Measurements from ENCODE around the gene BCL2L1.
A peak's percentile ranks its signal among the peaks of the same experiment; 100 is the strongest.
"Not testable (repeated sequence)": the region's sequence is repeated elsewhere in the genome, so short reads cannot be mapped to it uniquely, and the experiment has no call there.

The BCL2L1 gene

DNA sequence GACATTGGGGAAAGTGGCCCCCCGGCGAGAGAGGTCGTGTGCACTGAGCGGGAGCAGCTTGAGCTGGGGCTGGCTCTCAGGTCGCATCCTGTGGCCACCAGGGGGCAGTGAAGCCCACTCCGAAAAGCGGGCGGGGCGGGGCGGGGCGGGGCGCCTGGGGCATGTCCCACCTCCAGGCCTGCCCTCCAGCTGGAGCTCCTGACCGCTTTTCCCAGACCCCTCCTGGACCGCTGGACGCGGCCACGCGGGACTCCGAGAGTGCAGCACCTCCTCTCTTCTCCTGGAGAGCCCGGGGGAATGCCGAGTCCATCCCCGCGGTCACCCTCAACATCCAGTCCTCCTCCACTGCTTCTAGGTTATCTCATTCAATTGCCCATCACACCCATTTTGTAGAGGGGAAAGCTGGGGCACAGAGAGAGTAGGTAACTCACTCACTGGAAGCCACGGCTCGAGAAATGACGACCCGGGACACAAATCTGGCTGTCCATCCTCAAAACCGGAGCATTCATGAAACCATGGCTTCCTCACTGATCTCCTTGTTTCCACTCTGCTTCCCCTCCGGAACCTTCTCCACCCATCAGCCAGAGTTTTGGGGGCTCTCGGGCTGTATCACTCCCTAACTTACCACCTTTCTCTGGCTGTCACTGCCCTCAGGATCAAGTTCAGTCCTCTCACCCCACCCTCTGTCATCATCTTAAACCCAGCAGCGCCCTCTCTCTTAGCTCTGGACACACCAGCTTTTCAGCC, 60.9 kb downstream of the BCL2L1 start:
- DNase-seq (ENCODE audit: low read depth in 4 of 4, low spot score in 1 of 4) = peak; percentile 60 to 68 (median 65)

DNA sequence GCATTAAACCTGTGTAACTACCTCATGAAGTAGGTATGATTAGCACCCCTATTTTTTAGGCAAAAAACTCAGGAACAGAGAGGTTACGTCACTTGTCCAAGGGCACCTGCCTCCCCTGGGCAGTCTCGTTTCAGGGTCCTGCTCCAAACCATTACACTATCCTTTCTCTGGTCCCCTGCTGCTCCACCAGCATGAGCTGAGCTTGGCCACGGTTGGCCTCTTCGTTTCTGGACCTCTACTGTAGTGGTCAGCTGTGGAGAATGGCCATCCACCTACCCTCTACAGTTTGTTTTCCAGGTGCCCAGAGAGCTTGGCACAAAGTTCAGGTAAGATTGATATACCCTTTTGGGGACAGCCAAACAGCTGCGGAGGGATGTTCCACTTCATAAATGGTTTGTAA, 68.1 kb downstream of the BCL2L1 start:
- DNase-seq (ENCODE audit: low read depth in 4 of 4, low spot score in 1 of 4) = no peak

DNA sequence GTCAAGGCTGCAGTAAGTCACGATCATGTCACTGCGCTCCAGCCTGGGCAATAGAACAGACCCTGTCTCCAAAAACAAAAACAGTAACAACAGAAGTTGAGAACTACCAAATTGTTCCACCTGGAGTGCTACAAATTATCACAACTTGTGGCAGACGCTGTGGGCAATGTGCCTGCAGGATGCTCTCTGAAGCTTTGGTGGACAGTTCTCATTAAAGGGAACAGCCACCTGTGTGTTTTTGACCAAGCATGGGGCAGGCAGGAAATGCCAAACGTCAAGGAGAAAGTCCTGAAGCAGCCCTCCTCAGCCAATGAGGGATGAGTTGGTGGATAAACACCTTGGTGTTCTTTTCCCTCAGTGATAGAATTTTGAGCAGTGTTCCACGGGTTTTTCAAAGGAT, 69.1 kb downstream of the BCL2L1 start:
- DNase-seq (ENCODE audit: low read depth in 4 of 4, low spot score in 1 of 4) = no peak

DNA sequence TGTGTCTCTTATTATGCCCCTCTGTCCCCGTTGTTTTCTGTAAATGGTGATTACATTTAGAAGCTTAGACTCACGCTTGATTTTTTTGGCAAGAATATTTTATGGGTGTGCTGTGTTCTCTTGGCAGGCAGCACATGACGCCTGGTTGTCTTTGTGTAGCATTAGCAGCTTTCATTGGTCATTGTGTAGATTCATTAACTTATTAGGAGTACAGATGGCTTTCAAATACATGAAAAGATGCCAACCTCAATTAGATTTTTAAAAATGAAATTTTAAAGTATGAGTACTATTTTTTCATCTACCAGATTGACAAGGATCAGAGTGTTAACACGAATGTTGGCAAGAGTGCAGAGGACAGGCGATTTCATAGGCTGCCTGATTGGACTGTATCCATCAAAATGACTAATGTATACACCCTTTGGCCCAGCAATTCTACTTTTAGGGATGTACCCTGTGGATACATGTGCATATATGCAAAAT, 69.7 kb downstream of the BCL2L1 start:
- DNase-seq (ENCODE audit: low read depth in 4 of 4, low spot score in 1 of 4) = no peak

DNA sequence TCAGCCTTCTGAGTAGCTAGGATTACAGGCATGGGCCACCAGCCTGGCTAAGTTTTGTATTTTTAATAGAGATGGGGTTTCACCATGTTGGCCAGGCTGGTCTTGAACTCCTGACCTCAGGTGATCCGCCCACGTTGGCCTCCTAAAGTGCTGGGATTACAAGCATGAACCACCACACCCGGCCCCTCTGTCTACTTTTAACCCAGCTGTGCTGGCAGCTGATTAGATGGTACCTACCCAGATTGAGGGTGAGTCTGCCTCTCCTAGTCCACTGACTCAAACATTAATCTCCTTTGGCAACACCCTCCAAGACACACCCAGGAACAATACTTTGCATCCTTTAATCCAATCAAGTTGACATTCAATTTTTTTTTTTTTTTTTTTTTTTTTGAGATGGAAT, 74.6 kb downstream of the BCL2L1 start:
- not testable (repeated sequence) for DNase-seq (ENCODE audit: low read depth in 4 of 4, low spot score in 1 of 4)

DNA sequence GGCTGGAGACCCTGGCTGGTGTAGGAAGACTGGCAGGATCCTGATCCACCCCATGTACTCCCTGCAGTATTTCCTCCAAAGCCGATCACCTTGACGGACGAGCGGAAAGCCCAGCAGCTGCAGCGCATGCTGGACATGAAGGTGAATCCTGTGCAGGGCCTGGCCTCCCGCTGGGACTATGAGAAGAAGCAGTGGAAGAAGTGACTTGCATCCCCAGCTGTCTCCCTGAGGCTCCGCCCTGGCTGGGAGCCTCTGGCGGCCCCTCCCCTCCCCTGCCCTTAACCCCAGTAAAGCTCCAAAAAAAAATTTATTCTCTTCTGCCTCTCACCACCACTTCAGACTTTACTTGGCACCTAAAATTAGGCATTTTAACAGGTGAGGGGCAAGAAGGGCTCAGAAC, 78.0 kb downstream of the BCL2L1 start:
- no peak for DNase-seq (ENCODE audit: low read depth in 4 of 4, low spot score in 1 of 4)

DNA sequence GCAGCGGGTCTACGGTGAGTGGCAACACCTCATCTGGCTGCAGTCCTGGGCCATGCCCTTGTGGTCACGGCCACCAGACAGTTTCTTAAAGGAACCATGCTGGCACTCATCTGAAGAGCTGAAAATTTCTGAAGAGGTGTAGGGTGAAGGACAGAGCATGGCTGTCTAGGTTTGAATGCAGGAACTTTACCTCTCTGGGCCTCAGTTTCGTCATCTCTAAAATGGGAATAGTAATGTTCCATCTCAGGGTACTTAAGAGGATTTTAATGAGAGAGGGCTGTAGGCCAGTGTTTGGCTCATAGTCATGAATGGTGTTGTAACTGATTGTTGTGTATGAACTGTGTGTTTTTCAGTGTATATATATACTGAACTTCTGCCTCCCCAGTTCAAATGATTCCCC, 79.1 kb downstream of the BCL2L1 start:
- no peak for DNase-seq (ENCODE audit: low read depth in 4 of 4, low spot score in 1 of 4)

DNA sequence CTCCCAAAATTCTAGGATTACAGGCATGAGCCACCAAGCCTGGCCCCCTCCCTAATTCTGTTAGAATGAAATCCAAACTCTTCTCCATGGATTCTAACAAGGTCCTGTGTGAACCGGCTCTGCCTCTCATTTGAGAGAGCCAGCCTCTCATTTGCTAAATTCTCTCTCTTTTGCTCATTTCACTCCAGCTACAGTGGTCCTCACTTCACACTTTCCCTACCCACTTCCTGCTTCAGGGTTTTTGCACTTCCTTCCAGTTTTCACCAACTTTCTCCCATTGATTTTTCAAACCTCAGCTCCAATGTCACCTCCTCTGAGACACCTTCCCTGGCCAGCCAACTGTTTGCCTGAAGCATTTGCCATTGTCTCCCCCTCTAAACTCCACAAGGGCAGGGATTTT, 79.8 kb downstream of the BCL2L1 start:
- no peak for DNase-seq (ENCODE audit: low read depth in 4 of 4, low spot score in 1 of 4)

DNA sequence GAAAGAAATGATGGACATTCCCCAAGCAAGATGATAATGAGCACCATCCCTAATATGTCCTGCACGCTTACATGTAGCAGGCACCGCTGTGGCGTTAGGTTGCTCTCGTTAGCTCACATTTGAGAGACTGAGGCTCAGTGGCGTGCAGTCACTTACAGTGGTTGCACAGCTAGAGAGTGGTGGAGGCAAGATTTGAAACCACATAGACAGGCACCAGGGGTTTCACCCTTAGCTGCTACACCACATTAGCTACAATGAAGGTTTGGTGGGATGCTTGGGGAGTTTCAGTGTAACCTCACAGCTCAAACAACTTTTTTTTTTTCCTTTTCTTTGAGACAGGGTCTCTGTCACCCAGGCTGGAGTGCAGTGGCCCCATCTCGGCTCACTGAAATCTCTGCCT, 81.3 kb downstream of the BCL2L1 start:
- no peak for DNase-seq (ENCODE audit: low read depth in 4 of 4, low spot score in 1 of 4)

DNA sequence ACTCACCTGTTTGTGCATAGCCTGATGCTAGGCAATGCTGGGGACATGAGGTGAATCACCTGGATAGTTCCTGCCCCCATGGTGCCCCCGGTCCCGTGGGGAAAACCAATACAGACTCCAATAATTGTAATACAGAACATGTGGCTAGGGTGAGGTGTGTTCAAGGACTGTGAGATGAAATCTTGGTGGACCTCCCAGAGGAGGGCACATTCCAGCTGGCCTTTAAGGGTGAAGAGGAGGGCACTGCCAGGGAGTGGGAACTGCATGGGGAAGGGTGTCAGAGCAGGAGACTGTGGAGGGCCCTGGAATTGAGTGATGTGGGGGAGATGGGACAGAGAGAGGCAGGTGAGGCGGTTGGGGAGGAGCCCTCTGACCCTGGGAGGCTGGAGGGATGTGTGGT, 82.4 kb downstream of the BCL2L1 start:
- DNase-seq (ENCODE audit: low read depth in 4 of 4, low spot score in 1 of 4) = no peak

DNA sequence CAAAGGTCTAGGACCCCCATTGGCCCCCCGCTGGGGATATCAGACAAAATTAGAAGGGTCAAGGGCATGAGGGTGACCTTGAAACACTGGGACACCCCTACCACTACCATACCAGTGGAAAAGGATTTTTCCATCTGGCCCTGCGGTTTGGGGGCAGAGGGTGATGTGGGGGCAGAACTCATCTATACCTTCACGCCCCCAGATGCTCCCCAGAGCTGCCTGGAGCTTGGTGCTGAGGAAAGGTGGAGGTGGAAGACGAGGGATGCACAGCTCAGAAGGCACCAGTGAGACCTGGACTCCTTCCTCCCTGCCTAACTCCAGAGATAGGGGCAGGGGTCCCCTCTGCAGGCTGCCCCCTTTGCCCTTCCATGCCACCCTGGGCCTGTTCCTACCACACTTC, 83.9 kb downstream of the BCL2L1 start:
- no peak for DNase-seq (ENCODE audit: low read depth in 4 of 4, low spot score in 1 of 4)

DNA sequence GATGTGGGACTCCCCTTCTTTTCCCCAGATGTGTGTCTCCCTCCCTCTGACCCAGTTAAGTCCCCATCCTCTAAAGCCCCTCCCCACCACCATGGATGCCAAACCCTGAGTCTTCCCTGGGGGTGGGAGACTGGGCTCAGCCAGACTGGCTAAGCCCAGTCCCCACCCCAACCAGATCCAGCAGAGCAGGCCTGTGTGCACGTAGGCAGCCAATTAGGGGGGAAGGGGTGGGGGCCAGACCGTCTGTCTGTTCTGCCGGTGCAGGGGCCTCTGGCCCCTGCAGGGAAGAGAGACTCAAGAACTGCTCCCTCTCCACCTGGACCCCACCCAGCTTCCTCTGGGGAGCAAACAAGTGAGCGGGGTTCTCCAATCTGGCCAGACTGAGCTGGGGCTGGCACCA, 84.4 kb downstream of the BCL2L1 start:
- DNase-seq (ENCODE audit: low read depth in 4 of 4, low spot score in 1 of 4) = no peak

DNA sequence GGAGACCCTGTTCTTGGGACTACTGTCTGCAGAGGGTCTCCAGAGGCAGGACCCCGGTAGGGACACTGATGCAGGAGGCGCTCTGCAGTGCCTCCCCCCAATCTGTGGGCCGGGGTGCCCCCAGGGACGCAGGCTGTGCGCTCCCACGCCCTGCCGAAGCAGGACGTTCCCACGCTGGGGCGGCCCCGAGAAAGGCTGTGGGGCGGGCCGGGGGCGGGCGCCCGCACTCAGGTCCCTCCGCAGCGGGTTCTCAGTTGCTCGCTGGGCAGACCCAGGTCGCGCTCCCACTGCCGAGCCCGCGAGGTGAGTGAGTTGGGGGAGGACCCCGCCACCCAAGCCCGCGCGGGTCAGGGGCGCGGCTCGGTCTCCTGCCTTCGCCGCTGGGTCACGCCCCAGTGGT, 85.0 kb downstream of the BCL2L1 start, which contains the start of gene COX4I2:
COX4I2 (plus strand) TSS at position 253 of the 400 bp plus-strand sequence. CDS start 1,106 bp downstream, outside the sequence.
- no peak for DNase-seq (ENCODE audit: low read depth in 4 of 4, low spot score in 1 of 4)

DNA sequence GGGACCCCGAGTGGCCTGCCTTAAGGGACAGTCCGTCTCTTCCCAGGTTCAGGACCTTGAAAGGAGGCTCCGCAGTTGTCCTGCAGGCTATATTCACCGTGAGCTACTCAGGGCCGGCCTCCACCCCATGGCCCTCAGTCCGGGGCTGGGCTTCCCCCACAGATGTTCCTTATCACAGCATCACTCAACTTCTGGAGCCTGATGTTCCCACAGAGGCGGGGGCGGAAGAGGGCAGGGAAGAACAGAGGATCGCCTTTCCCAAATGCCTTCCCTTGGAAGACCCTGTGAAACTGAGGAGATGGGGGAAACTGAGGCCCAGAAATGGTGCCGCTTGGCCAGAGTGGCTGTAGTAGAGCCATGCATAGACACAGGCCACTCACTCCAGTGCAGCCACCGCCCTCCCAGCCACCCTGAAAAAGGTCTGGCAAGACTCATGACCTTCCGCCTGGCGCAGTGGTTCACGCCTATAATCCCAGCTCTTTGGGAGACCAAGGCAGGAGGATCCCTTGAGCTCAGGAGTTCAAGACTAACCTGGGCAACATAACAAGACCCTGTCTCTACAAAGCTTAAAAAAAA, 89.2 kb downstream of the BCL2L1 start:
- DNase-seq (ENCODE audit: low read depth in 4 of 4, low spot score in 1 of 4) = no peak

DNA sequence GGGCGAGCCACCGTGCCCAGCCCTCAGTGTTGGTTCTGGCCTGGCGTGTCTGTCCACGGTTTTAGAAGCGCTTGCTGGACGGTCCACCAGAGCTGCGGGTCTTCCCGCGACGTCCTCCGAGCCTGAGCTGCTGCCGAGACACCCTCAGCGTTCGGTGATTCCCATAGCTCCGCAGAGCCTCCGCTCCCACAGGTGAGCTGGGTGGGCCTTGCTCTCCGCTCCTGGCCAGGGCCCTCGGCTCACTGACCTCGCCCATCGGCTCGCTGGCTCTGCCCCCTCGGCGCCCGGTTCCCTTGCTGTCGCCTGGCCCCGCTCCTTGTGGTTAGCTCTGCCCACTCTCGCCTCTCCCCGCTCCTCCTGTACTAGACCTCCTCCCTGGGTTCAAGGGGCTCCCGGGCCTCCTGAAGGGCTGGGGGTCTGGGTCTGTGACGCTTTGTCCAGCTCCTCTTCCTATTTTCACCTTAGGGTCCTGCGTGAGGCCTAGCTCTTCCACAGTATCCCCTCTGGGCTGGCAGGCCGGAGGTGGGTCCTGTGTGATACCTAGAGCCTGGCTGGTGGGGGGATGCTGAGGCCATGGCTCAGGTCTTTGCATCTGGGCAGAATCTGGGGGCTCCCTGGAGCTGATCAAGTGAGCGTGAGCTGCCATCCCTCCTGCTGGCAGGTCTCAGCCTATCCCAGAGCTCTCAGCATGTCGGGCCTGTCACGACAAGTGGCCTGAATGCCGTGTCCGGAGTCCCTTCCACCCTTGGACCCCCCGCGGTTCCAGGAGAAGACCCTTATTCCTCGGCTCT, 89.9 kb downstream of the BCL2L1 start:
- no peak for DNase-seq (ENCODE audit: low read depth in 4 of 4, low spot score in 1 of 4)

DNA sequence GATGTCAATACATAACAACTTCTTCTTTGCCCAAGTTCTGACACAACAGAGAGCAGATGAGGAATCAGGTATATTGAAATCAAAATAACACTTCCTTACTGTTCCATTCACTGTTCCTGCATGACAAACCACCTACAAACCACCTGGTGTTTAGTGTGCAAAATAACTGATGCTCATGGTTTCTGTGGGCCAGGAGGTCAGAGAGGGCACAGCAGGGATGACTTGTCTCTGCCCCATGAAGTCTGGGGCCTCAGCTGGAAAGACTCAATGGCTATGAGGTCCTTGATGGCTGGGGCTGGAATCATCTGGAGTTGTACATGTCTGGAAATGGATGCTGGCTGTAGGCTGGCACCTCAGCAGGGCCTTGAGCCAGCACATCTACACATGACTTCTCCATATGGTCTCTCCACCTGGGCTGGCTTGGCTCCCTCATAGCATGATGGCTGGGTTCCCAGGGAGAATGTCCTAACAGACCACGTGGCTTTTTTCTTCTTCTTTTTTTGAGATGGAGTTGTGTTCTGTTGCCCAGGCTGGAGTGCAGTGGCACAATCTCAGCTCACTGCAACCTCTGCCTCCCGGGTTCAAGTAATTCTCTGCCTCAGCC, 92.4 kb downstream of the BCL2L1 start:
- DNase-seq (ENCODE audit: low read depth in 4 of 4, low spot score in 1 of 4) = no peak

DNA sequence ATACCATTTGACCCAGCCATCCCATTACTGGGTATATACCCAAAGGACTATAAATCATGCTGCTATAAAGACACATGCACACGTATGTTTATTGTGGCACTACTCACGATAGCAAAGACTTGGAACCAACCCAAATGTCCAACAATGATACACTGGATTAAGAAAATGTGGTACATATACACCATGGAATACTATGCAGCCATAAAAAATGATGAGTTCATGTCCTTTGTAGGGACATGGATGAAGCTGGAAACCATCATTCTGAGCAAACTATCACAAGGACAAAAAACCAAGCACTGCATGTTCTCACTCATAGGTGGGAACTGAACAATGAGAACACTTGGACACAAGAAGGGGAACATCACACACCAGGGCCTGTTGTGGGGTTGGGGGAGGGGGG, 94.6 kb downstream of the BCL2L1 start:
- DNase-seq (ENCODE audit: low read depth in 4 of 4, low spot score in 1 of 4) = not testable (repeated sequence)

DNA sequence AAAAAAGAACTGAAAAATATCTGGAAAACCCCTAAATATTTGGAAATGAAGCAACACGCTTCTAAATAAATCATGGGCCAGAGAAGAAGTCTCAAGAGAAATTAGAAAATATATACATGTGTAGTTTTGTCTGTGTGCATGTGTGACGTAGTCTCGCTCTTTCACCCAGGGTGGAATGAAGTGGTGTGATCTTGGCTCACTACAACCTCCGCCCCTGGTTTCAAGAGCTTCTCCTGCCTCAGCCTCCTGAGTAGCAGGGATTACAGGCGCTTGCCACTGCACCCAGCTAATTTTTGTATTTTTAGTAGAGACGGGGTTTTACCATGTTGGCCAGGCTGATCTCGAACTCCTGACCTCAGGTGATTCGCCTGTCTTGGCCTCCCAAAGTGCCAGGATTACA, 96.1 kb downstream of the BCL2L1 start:
- not testable (repeated sequence) for DNase-seq (ENCODE audit: low read depth in 4 of 4, low spot score in 1 of 4)

DNA sequence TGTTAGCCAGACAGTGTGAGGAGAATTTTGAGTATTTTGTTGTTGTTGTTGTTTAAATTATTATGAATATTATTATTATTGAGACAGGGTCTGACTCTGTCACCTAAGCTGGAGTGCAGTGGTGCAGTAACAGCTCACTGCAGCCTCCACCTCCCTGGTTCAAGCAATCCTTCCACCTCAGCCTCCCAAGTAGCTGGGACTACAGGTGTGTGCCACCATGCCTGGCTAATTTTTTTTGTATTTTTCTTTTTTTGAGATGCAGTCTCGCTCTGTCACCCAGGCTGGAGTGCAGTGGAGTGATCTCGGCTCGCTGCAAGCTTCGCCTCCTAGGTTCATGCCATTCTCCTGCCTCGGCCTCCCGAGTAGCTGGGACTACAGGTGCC, 99.6 kb downstream of the BCL2L1 start:
- DNase-seq (ENCODE audit: low read depth in 4 of 4, low spot score in 1 of 4) = not testable (repeated sequence)

DNA sequence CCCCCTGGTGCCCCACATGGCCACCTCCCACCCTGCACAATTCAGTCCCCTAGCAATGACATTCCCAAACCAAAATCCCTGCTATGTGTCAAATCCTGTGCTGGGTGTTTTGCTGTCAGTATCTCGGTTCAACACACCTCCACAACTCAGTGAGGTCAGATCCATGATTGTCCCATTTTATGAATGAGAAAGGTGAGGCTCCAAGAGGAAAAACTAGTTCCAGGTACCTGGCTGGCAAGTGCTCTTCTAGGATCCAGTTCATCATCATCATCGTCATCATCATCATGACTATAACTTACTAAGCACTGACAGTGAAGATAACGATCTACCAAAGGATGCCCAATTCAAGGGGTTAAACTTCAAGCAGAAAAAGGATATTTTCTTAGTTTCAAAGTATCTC, 102.4 kb downstream of the BCL2L1 start:
- DNase-seq (ENCODE audit: low read depth in 4 of 4, low spot score in 1 of 4) = no peak

DNA sequence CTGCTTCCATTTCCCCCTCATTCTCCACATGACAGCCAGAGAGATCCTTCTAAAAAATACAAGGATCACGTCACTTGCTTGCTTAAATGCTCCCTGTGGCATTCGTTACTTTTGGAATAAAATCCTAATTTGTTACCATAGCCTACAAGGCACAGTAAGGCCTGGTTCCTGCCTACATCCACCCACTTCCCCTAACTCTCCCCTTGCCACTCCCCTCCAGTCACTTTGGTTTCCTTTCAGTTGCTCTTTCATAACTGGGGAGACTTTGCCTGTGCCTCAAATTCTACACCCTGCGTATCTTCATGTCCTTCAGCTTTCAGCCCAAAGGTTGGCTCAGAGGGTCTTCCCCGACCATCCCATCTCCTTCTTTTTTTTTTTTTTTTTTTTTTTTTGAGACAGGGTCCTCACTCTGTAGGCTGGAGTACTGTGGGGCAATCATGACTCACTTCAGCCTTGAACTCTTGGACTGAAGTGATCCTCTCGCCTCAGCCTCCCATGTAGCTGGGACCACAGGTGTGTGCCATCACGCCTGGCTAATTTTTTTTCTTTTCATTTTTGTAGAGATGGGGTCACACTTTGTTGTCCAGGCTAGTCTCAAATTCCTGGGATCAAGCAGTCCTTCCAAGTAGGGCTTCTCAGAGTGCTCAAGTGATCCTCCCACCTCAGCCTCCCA, 105.1 kb downstream of the BCL2L1 start:
- no peak for DNase-seq (ENCODE audit: low read depth in 4 of 4, low spot score in 1 of 4)
